Measurements from ENCODE around the gene MFRP.
A peak's percentile ranks its signal among the peaks of the same experiment; 100 is the strongest.

MFRP gene

GRCh38 chr11:119359365-119360214 is 13.1 kb upstream of the MFRP start:
- DNase-seq (ENCODE audit: low read depth): no peak

DNA sequence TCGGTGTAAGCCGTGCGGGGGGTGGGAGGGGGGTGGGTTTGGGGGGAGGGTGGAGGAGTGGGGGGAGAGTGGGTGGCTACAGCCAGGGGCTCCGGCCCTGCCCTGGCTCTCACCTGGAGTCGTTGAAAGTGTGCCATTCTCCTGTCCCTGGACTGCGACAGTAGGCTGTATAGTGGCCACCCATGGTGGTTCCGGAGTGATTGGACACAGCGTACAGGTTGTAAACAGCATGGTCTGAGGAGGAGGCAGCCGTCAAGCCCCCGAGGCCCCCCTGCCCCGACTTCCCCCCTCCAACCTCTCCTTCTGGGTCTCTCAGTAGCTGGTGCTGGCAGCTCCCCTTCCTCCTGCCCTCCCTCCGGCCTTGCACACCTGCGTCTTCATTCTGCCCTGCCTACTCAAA is 10.6 kb upstream of the MFRP start:
- no peak for DNase-seq (ENCODE audit: low read depth)

- DNase-seq (ENCODE audit: low read depth): no peak
Observed at GRCh38 chr11:119356349-119357031, 10.0 kb upstream of the MFRP start.

DNA sequence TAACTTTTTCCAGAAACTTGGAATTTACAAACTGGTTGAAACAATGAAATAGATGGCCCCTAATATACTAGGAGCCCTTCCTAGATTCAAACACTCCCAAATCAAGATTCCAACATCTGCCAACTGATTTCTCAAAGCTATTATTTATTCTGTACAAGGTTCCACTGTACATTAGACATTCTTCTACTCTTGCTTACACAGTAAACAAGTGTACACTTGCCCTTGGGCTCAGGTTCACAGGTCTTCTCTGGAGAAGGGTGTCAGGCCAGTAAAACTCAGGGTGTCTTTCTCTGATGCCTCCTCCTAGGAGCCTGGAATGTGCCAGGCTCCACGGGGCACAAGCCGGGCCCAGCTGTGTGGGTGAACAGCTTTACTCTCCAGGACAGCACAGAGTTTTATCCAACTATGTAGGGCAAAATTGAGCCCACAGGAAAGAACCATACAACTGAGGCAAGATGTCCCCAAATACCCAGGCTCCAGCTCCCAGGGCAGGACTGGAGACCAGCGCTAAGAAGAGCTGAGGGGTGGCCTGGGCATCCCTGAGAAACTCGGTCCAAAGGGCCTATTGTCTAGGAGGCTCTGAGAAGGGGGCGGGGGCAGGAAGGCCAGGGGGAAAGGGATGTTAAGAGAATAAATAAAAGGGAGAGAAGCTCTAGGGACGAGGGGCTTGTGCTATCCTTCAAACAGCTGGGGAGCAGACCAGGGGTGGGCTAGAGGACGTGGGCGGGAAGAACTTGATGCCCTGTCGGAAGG is 8.8 kb upstream of the MFRP start:
- DNase-seq (ENCODE audit: low read depth): no peak

DNA sequence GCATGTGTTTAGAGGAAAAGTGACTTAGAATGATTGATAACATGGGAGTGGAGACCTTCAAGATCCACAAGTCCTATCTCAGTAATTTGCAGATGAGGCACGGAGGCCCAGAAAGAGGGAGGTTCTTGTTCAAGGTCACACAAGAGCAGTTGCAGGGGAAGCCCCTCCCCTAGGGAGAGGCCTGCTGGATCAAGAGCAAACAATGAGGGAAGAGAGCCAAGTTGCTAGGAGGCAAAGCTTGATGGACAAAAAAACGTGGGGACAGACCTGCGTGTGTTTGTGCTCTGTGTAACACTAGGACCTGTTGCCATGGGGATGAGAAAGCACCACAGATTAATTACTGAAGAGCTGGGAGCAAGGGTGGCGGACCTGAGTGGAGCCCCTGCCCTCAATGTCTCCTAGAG is 6.4 kb upstream of the MFRP start:
- no peak for DNase-seq (ENCODE audit: low read depth)

DNA sequence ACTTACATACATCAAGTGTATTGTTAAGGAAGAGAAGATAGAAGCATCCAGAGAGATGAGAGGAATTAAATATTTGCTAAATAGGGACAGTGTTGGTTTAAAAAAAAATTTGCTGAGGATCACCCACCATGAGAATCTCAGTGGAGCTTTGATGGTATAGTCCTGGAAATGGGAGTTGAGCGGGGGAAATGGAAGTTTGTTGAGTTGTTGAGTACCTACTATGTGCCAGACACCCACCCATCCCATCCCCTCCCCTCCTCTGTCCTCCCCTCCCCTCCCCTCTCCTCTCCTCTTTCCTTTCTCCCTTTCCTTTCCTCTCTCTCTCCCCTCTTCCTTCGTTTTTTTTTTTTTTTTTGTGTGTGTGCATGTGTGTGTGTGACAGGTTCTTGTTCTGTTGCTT is 4.7 kb upstream of the MFRP start:
- DNase-seq (ENCODE audit: low read depth): no peak

DNA sequence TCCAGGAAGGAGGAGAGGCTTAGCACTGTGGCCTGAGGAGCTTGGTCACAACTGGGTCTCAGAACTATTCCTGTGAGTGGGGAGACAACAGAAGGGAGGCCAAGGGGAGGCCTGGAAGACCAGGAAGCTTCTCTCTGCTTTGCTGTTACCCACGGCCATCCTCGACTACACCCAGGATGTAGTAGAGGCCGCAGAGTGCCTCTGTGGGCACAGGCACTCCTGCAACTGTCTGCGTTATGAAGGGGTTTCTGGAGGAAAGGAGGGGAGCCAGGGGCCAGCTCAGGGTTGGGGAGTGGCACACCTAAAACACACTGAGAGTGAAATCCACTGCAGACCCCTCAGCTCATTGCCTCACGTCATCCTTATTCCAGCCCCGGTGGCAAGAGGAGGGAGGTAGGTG is 3.8 kb upstream of the MFRP start:
- no peak for DNase-seq (ENCODE audit: low read depth)

DNA sequence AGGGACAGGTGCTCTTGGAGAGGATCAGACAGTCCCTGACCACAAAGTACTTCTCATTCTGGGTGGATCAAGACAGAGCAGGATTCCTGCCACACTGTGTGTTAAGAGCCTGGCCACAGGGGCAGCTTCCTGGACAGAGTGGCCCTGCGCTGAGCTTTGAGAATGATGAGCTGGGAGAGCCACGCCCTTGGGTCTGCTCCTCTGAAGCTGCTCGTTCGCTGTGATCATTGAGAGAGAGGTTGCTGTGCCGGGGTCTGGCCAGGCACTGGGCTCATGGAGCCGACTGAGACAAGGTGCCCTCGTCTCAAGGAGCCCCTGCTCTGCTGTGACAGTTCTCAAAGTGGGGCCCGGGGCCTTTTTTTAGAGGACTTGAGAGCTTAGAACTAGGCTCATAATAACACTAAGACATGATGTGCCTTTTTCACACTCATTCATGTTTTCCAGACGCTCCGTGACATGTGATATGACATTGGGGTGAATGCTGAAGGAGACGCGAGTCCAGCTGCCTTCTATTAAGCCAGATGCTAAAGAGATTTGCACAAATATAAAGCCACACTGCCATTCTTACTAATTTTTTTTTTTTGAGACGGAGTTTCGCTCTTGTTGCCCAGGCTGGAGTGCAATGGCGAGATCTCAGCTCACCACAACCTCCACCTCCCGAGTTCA is 1.6 kb upstream of the MFRP start:
- no peak for DNase-seq (ENCODE audit: low read depth)

- peak; percentile 78 for DNase-seq (ENCODE audit: low read depth)
Observed at GRCh38 chr11:119347242-119347641, 737 bp upstream of the MFRP start.

DNA sequence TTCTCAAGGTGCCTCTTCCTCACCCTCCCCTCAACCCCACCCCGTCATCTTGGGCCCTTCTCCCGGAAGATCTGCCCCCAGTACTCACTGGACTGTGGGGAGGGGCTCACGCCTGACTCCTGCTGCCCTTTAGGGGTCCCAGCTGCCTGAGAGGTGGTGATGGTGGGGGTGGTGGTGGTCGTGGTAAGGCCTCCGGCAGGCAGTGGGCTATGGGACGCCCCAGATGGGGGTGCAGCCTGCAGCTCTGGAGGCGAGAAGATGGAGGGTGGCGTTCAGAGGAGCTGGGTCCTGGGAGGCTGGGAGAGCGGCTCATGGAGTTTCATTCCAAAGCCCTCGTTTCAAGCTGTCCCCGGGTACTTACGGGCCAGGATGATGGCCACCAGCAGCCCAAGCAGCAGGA is 820 bp downstream of the MFRP start:
- no peak for DNase-seq (ENCODE audit: low read depth)

GRCh38 chr11:119344291-119345010 is 2.1 kb downstream of the MFRP start:
- DNase-seq (ENCODE audit: low read depth): no peak

GRCh38 chr11:119343726-119344125 is 2.8 kb downstream of the MFRP start:
- DNase-seq (ENCODE audit: low read depth): no peak

DNA sequence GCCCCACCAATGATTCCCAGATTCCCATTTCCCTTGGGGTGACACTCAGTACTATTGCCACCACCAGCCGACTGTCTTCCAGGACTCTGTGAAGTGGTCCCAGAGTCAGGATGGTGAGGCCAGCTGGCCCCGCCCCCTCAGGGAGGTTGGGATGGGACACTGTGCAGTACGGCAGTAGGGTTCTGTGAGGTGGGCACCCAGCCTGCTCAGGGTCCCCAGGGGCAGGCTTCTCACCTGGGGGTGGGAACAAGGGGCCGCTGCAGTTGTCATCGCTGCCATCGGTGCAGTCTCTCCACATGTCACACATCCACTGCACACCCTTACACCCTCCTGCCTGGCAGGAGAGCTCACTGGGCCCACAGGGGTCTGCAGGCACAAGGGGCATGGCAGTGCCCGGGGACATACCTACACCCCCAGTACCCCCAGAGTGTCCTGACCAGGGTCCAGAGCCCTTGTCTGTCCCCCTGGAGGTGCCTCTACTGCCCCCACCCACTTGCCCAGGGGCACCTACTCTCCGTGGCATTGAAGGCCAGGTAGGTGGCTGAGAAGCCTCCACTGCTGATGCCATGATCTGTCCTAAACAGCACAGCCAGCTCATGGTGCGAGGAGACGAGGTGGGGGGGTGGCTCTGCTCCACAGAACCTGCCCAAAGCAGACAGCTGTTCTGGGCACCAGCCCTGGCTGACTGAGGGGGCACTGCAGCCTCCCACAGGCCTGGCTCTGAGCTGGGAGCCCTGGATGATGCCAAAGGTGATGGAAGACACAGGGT is 4.0 kb downstream of the MFRP start:
- DNase-seq (ENCODE audit: low read depth): no peak

- no peak for DNase-seq (ENCODE audit: low read depth)
Observed at GRCh38 chr11:119342023-119342300, 4.5 kb downstream of the MFRP start.

- DNase-seq (ENCODE audit: low read depth): no peak
Observed at GRCh38 chr11:119341222-119342022, 5.1 kb downstream of the MFRP start.

DNA sequence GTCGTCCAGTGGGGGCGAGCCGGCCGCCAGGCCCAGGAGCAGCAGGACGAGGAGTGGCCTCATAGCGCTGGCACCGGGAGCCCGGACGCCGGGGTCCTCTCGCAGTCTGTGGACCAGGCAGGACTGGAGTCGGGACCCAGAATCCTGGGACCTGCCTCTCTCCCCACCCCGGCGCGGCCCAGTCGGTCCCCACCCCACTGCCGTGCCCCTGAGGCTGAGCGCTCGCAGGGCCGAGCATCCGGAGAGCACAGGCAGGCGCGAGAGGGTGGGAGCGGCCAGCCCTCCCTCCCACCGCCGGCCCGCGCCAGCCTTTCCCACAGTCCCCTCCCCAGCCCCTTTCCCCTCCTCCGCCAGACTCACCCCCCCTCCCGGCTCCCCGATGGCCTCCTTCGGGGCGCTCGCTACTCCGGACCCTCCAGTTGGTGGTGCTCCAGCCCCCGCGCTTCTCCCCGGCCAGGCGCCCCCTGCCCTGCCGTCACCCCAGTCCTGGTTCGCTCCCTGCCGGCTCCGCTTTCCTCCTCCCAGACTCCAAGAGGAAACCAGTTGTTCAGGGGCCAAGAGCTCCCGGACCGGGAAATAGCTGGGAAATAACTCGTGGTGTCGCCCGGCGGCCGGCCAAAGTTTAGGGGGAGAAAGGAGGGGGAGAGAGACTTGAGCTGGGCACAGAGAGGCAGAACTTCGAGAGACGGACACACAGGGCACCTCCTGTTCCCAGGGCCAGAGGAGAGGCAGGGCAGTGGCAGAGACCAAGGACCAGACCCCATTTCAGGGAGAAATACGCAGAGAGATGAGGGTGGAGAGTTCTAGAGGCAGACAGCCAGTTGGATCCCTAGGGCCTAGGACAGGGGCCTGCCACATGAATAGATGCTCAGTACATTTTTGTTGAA is 5.9 kb downstream of the MFRP start, which contains the start of gene C1QTNF5:
Gene C1QTNF5, minus strand, starts transcription at position 549 of the 887 bp plus-strand sequence. Its CDS starts 486 bp downstream, at position 63.
- DNase-seq (ENCODE audit: low read depth): no peak

- DNase-seq (ENCODE audit: low read depth): no peak
Observed at GRCh38 chr11:119339589-119340334, 6.7 kb downstream of the MFRP start.

GRCh38 chr11:119338965-119339588 is 7.4 kb downstream of the MFRP start:
- DNase-seq (ENCODE audit: low read depth): no peak
